GM13977 (cell line): ENCODE data around the gene ENAH.

Experiments used
- DNase-seq: peaks from one replicate; pipeline ENCODE4 v3.0.0; 2012; ENCODE audit warnings: low spot score
- in situ Hi-C: fragments of 300-500 bp; cut with MboI; formaldehyde crosslinking; loops from one replicate; pipeline ENCODE4 v1.12.0; 2022; ENCODE audit warnings: low sequenced_read_pairs, low pct_unique_long_range_greater_than_20kb, mixed read lengths, inconsistent platforms; ENCODE audit not compliant: unreplicated experiment
- TF ChIP-seq, protein P1 (sequence below): IDR thresholded peaks from 2 replicates; pipeline ENCODE4 v1.5.1; 2012; ENCODE audit warnings: mild to moderate bottlenecking, control low read depth; ENCODE audit not compliant: insufficient read depth; ENCODE audit errors: extremely low read depth, missing control alignments

Gene ENAH

DNA sequence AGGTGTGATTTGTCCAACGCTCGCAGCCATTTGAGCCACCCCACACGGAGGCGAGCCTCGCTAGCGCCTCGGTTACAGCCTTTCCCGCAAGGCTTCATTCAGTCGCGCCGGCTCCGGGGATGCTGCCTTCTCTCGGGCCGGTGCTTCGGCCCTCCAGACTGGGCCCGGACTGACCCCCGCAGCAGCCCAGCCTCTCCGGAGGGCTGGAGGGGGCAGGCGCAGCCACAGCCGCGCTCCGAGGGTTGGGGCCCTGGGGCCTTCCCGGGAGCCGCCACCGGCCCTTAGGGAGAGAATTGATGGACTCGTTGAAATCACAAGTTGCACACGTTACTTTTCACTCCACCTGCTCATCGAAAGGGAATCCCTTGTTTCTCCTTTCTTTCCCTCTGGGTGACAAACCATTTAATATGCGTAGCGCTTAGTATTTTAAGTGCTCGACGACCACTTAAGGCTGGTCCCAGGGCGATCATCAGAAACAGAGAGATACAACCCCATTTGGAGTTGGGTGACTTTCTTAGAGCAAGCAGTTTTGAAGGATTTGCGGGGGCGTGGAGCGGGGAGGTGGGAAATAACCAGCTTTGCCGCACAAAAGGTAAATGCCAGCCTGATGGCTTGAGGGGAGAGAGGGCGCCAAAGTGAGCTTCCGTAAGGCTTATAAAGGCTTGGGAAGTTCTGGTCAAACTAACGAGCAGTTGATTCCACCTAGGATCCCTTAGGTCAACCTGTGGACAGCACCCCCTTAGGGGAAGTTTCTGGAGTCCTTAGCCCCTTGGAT, 24.6 kb upstream of the ENAH start:
- in situ Hi-C loops = no loop called here
- TF ChIP-seq, protein P1, sequence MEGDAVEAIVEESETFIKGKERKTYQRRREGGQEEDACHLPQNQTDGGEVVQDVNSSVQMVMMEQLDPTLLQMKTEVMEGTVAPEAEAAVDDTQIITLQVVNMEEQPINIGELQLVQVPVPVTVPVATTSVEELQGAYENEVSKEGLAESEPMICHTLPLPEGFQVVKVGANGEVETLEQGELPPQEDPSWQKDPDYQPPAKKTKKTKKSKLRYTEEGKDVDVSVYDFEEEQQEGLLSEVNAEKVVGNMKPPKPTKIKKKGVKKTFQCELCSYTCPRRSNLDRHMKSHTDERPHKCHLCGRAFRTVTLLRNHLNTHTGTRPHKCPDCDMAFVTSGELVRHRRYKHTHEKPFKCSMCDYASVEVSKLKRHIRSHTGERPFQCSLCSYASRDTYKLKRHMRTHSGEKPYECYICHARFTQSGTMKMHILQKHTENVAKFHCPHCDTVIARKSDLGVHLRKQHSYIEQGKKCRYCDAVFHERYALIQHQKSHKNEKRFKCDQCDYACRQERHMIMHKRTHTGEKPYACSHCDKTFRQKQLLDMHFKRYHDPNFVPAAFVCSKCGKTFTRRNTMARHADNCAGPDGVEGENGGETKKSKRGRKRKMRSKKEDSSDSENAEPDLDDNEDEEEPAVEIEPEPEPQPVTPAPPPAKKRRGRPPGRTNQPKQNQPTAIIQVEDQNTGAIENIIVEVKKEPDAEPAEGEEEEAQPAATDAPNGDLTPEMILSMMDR = no peak
- no peak for DNase-seq

DNA sequence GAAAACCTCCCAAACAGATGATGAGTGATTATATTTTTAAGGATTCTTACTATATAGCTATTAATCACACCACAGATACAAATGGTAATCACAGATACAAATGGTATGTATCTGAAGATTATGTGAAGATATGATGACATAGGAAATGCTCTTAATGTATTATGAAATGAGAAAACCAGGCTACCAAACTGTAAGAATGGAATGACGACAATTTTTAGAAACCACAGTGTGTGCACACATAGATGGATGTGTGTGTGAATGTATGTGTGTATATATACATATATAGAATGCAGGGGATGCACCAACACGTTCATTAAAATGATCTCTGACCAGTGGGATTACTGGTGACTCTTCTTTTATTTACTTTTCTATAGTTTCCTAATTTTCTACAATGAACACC, 21.5 kb upstream of the ENAH start:
- in situ Hi-C loops = no loop called here
- TF ChIP-seq, protein P1 = no peak
- no peak for DNase-seq

DNA sequence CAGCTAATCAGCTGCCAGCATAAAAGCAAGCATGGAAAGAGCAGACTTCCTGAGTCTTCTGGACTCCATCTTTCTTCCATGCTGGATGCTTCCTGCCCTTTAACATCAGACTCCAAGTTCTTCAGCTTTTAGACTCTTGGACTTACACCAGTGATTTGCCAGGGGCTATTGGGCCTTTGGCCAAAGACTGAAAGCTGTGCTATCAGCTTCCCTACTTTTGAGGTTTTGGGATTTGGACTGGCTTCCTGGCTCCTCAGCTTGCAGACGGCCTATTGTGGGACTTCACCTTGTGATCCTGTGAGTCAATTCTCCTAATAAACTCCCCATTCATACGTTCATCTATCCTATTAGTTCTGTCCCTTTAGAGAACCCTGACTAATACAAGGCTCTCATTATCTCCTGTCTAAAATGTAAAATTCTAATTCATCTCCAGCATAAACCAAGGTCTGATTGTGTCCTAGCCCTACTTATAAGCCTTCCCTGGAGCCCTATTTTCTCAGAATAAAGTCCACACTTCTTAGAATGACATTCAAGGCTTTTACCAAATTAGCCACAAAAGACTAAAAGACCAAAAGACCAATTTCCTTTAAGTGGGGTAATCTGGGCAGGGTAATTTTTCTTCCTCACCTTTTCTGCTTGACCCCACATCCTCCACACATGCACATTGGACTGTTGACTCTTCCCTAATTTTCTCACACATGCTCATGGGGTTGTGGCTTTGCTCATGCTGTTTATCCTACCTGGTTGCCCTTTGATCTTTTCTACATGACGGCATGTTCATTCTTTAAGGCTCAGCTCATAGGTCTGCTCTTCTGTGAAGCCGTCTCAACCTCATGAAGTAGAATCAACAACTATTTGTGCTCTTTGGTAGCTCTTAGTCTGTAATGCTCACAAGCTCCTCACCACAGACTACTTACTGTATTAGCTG, 18.1 kb upstream of the ENAH start:
- DNase-seq = no peak
- TF ChIP-seq, protein P1 = no peak
- in situ Hi-C loops = no loop called here

DNA sequence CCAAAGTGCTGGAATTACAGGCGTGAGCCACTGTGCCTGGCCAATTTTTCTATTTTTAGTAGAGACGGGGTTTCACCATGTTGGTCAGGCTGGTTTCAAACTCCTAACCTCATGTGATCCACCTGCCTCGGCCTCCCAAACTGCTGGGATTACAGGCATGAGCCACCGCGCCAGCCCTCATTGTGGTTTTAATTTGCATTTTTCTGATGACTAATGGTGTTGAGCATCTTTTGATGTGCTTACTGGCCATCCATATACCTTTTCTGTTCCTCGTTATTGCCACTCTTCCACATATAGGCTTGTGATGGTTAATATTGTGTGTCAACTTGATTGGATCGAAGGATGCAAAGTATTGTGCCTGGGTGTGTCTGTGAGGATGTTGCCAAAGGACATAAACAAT, 17.4 kb upstream of the ENAH start:
- DNase-seq = no peak
- in situ Hi-C loops = no loop called here
- TF ChIP-seq, protein P1 = no peak

DNA sequence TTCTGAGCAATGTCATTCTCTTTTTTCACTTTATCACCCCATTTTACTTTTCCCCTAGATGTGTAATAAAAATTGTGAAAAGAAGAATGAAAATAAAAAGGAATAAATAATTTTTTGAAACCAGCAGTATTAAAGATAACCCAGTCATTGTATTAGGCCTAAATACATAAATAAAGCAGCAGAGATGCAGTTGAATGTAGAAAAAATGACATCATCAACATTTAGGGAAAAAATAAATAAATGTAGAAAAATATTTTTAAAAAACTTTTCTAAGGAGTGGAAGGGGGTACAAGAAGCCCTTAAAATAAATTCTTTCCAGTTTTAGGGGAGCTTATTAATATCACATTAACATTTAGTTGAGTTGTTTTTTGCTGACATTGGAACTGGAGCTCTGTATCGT, 15.3 kb upstream of the ENAH start:
- TF ChIP-seq, protein P1 = no peak
- in situ Hi-C loops = no loop called here
- DNase-seq = no peak

DNA sequence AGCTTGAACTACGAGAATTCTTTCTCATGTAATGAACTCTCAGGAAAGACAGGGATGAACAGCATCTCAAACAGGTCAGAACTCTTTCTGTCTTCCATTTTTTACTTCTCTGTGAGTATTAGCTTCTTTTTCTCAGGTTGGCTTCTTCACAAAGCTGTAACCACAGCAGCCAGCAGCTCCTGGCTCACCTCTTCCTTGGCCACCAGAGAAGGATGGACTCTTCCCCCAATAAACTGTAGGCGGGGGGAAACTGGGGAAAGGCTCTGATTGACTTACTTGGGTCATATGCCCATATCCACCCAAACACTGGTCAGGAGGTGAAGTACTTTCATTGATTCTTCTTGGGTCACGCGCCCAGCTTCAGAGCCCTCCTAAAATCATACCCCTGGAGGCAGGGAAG, 14.4 kb upstream of the ENAH start:
- TF ChIP-seq, protein P1 = no peak
- in situ Hi-C loops = no loop called here
- DNase-seq = no peak
